Body of pancreas (tissue), 4 donors: Measurements from ENCODE around the gene CRAT. TPM values are rescaled to one million over a fixed set of nuclear protein-coding genes. Genes with fewer than 3 reads are reported as not detected.

ENCODE experiments used
- ATAC-seq: fragments of 150-250 bp; one replicate; pipeline ENCODE4 v1.9.1; 2016
- DNase-seq, 4 donors: peaks; one replicate each; pipeline ENCODE4 v3.0.0-alpha.2; 2019
- H3K27ac ChIP-seq, 4 donors: fragments of 200-600 bp; sonication (generic); 1 replicate in 3 of 4; 2 replicates in 1 of 4; pipeline versions ENCODE4 v1.5.1 to v1.6.1; 2016 to 2019; ENCODE audit warnings: mild to moderate bottlenecking in 1 of 4, mixed read lengths in 1 of 4, moderate library complexity in 1 of 4
- H3K27me3 ChIP-seq, 2 donors: fragments of 200-600 bp; sonication (generic); one replicate each; pipeline ENCODE4 v1.6.0; 2016; ENCODE audit warnings: mild to moderate bottlenecking in 1 of 2
- H3K36me3 ChIP-seq, 2 donors: fragments of 200-600 bp; sonication (generic); replicated peaks in 1 of 2; 2 replicates each; pipeline ENCODE4 v1.5.1; 2016; ENCODE audit warnings: low read depth in 2 of 2; ENCODE audit not compliant: insufficient read depth in 1 of 2
- H3K4me1 ChIP-seq: fragments of 200-600 bp; sonication (generic); one replicate; pipeline ENCODE4 v1.6.0; 2016
- H3K4me3 ChIP-seq, 2 donors: fragments of 200-600 bp; sonication (generic); 1 replicate in 1 of 2; 2 replicates in 1 of 2; pipeline ENCODE4 v1.5.1; 2016 to 2019
- H3K9me3 ChIP-seq, 3 donors: fragments of 200-600 bp; sonication (generic); 1 replicate in 2 of 3; 2 replicates in 1 of 3; pipeline ENCODE4 v1.5.1; 2016
- CTCF ChIP-seq, 7 experiments: fragments of 450-650 bp in 4 of 7; fragments of 200-600 bp in 3 of 7; sonication (generic) in 3 of 7; IDR thresholded peaks; one replicate each; pipeline ENCODE4 v1.5.1; 2016 to 2019; ENCODE audit warnings: antibody characterized with exemption in 7 of 7
- POLR2A ChIP-seq, 3 donors: fragments of 450-650 bp; IDR thresholded peaks; one replicate each; pipeline ENCODE4 v1.6.1; 2016; ENCODE audit warnings: antibody characterized with exemption in 3 of 3, mild to moderate bottlenecking in 2 of 3
- WGBS, 2 donors: methylation state at CpG; one replicate each; pipeline ENCODE4 v1.1.5; 2017; 5-methylcytosine and 5-hydroxymethylcytosine counted together
- intact Hi-C: fragments of 100-400 bp; cut with DNase I; formaldehyde crosslinking; loops from one replicate; pipeline ENCODE4 v1.15.1; 2023
- total RNA-seq, 2 donors: library from RNA; depleted of rRNA; stranded (reverse); fragments of >200 nt; gene quantifications; one replicate each; pipeline ENCODE4 v1.1.0, GENCODE V29; 2016

The CRAT gene
- total RNA-seq, 2 donors from 2014 or later: 84.8 to 112 TPM

- H3K4me3 ChIP-seq: no peak overlapping the region
- ATAC-seq: no peak
- no peaks in the 10 kb centered on the region for H3K27me3 ChIP-seq
- H3K27ac ChIP-seq: no peak overlapping the region
- 74 to 84% methylated on average over 7 to 18 of the region's 21 CpGs for WGBS, 2 donors
- TF ChIP-seq CTCF (IDR thresholded peaks at IDR 0.05) (no peak), POLR2A (IDR thresholded peaks at IDR 0.05) (no peak)
- DNase-seq: no peak
- intact Hi-C loops: no loop called here
- H3K4me1 ChIP-seq: no peaks in the 10 kb centered on the region
- no peaks in the 10 kb centered on the region for H3K36me3 ChIP-seq
- no peaks in the 10 kb centered on the region for H3K9me3 ChIP-seq
These were observed 39.7 kb downstream of the CRAT start for GRCh38 chr9:129070696-129071525.

GRCh38 chr9:129069862-129070641 lies 40.5 kb downstream of the CRAT start:
- Histone ChIP-seq H3K4me1 (no peaks in the 10 kb centered on the region), H3K27me3 (no peaks in the 10 kb centered on the region), H3K27ac (peak overlapping the region in 2 of 4 donors; percentile 30 to 52), H3K36me3 (peaks cover 0 to 3% of the 10 kb centered on the region in 2 donors), H3K4me3 (no peak overlapping the region), H3K9me3 (no peaks in the 10 kb centered on the region)
- intact Hi-C loops: no loop called here
- DNase-seq (no peak), ATAC-seq (no peak)
- TF ChIP-seq POLR2A (IDR thresholded peaks at IDR 0.05) (no peak), CTCF (IDR thresholded peaks at IDR 0.05) (no peak)
- WGBS, 2 donors: 79 to 81% methylated on average over 6 to 26 of the region's 26 CpGs

GRCh38 chr9:129068990-129069861 lies 41.4 kb downstream of the CRAT start:
- H3K36me3 ChIP-seq: peaks cover 0 to 3% of the 10 kb centered on the region in 2 donors
- TF ChIP-seq CTCF (IDR thresholded peaks at IDR 0.05): peak in 3 of 7 experiments; percentile 21 to 30 (median 26)
- TF ChIP-seq POLR2A (IDR thresholded peaks at IDR 0.05): peak in 1 of 3 donors; percentile 19
- DNase-seq (peak; percentile 34 to 82 (median 79)), ATAC-seq (peak; percentile 45)
- no peaks in the 10 kb centered on the region for H3K9me3 ChIP-seq
- WGBS, 2 donors: 55 to 85% methylated on average over 16 to 31 of the region's 31 CpGs
- no peaks in the 10 kb centered on the region for H3K4me1 ChIP-seq
- no peak overlapping the region for H3K4me3 ChIP-seq
- peak overlapping the region; percentile 9 to 56 (median 20) for H3K27ac ChIP-seq
- H3K27me3 ChIP-seq: no peaks in the 10 kb centered on the region
- intact Hi-C loops: no loop called here

GRCh38 chr9:129068110-129068509 lies 42.5 kb downstream of the CRAT start:
- intact Hi-C loops: no loop called here
- H3K4me1 ChIP-seq: no peaks in the 10 kb centered on the region
- no peak overlapping the region for H3K4me3 ChIP-seq
- DNase-seq: no peak
- no peak overlapping the region for H3K27ac ChIP-seq
- no peaks in the 10 kb centered on the region for H3K27me3 ChIP-seq
- no peak for ATAC-seq
- 94 to 96% methylated on average over 6 to 17 of the region's 19 CpGs for WGBS, 2 donors
- no peaks in the 10 kb centered on the region for H3K9me3 ChIP-seq
- H3K36me3 ChIP-seq: peaks cover 0 to 6% of the 10 kb centered on the region in 2 donors
- TF ChIP-seq CTCF (IDR thresholded peaks at IDR 0.05) (no peak), POLR2A (IDR thresholded peaks at IDR 0.05) (no peak)
